SK-N-SH (cell line): ENCODE data around the gene NFATC3. TPM values are rescaled to one million over a fixed set of nuclear protein-coding genes. Genes with fewer than 3 reads are reported as not detected.

Source experiments
- CTCF ChIA-PET: fragments of 300-600, 350-600 bp; formaldehyde crosslinking; extraction: SDS; loops from one replicate; lab custom pipeline; 2021; lab: Yijun Ruan, JAX
- POLR2A ChIA-PET: fragments of 350-600 bp; sonication (Branson Sonifier 250); formaldehyde crosslinking; extraction: SDS; loops from one replicate; lab custom pipeline; 2020; ENCODE audit warnings: antibody characterized with exemption, inconsistent platforms; lab: Yijun Ruan, JAX
- DNase-seq: peaks from one replicate; pipeline ENCODE4 v3.0.0; 2012
- H2AFZ ChIP-seq: fragments of 200-600 bp; sonication (generic); 2 replicates; pipeline ENCODE4 v1.8.1; 2016; ENCODE audit warnings: antibody characterized with exemption, mild to moderate bottlenecking, low read depth
- H3F3A ChIP-seq: fragments of 200-600 bp; sonication (generic); replicated peaks from 2 replicates; pipeline ENCODE3; 2016; ENCODE audit warnings: antibody characterized with exemption, mild to moderate bottlenecking; ENCODE audit not compliant: insufficient read depth
- H3K27ac ChIP-seq, 2 experiments: fragments of 200-500 bp in 1 of 2; fragments of 200-600 bp in 1 of 2; sonication (Bioruptor generic) in 1 of 2; sonication (generic), shearing (Covaris generic) in 1 of 2; 2 replicates each; pipeline versions ENCODE4 v1.5.1 to v1.6.1; 2014 to 2016; ENCODE audit warnings: low read depth in 2 of 2, inconsistent platforms in 1 of 2, low read length in 1 of 2, mild to moderate bottlenecking in 1 of 2, mixed read lengths in 1 of 2
- H3K27me3 ChIP-seq: fragments of 200-600 bp; sonication (generic), shearing (Covaris generic); 2 replicates; pipeline ENCODE4 v1.6.1; 2016; ENCODE audit warnings: mixed run types; ENCODE audit not compliant: insufficient read depth
- H3K36me3 ChIP-seq, 2 experiments: fragments of 200-500 bp in 1 of 2; fragments of 200-600 bp in 1 of 2; sonication (Bioruptor generic) in 1 of 2; sonication (generic) in 1 of 2; replicated peaks in 1 of 2; 2 replicates each; pipeline versions ENCODE3 to v1.5.1; 2014 to 2016; ENCODE audit warnings: low read length in 1 of 2, mild to moderate bottlenecking in 1 of 2; ENCODE audit not compliant: insufficient read depth in 2 of 2, control insufficient read depth in 1 of 2
- H3K4me1 ChIP-seq, 2 experiments: fragments of 200-500 bp in 1 of 2; fragments of 200-600 bp in 1 of 2; sonication (Bioruptor generic) in 1 of 2; sonication (generic), shearing (Covaris generic) in 1 of 2; 2 replicates each; pipeline versions ENCODE4 v1.5.1 to v1.6.1; 2014 to 2016; ENCODE audit warnings: low read depth in 1 of 2, low read length in 1 of 2, mixed run types in 1 of 2; ENCODE audit not compliant: insufficient read depth in 2 of 2, control insufficient read depth in 1 of 2
- H3K4me2 ChIP-seq: fragments of 200-600 bp; sonication (generic), shearing (Covaris generic); 2 replicates; pipeline ENCODE4 v1.6.1; 2017; ENCODE audit warnings: mixed run types
- H3K4me3 ChIP-seq, 2 experiments: fragments of 200-500 bp in 1 of 2; fragments of 200-600 bp in 1 of 2; sonication (Bioruptor generic) in 1 of 2; sonication (generic), shearing (Covaris generic) in 1 of 2; 2 replicates each; pipeline versions ENCODE4 v1.5.1 to v1.8.1; 2014 to 2016; ENCODE audit warnings: low read depth in 2 of 2, inconsistent platforms in 1 of 2, low read length in 1 of 2, mild to moderate bottlenecking in 1 of 2, mixed read lengths in 1 of 2, moderate library complexity in 1 of 2
- H3K79me2 ChIP-seq: fragments of 200-600 bp; sonication (generic); 2 replicates; pipeline ENCODE4 v1.8.1; 2017; ENCODE audit warnings: mild to moderate bottlenecking; ENCODE audit not compliant: insufficient read depth
- H3K9ac ChIP-seq: fragments of 200-600 bp; sonication (generic); 2 replicates; pipeline ENCODE4 v1.6.1; 2017; ENCODE audit warnings: mixed run types
- H3K9me2 ChIP-seq: fragments of 200-600 bp; sonication (generic); 2 replicates; pipeline ENCODE4 v1.6.1; 2017; ENCODE audit warnings: mixed run types
- H3K9me3 ChIP-seq: fragments of 200-600 bp; sonication (generic); 2 replicates; pipeline ENCODE4 v1.6.1; 2017; ENCODE audit warnings: mixed run types, mild to moderate bottlenecking, moderate library complexity
- H4K20me1 ChIP-seq: fragments of 200-600 bp; sonication (generic); 2 replicates; pipeline ENCODE4 v1.6.1; 2017; ENCODE audit warnings: mild to moderate bottlenecking, mixed run types; ENCODE audit not compliant: insufficient read depth
- CTCF ChIP-seq: fragments of 200-600 bp; sonication (generic); IDR thresholded peaks from 2 replicates; pipeline ENCODE4 v1.6.1; 2017; ENCODE audit warnings: antibody characterized with exemption, mild to moderate bottlenecking, moderate library complexity
- EP300 ChIP-seq, 2 experiments: IDR thresholded peaks; 2 replicates each; pipeline versions ENCODE4 v1.4.0 to v1.6.1; 2012; ENCODE audit warnings: borderline replicate concordance in 1 of 2, low read depth in 1 of 2, low read length in 1 of 2
- FOSL2 ChIP-seq: IDR thresholded peaks from 2 replicates; pipeline ENCODE4 v1.4.0; 2012; ENCODE audit warnings: low read depth, mild to moderate bottlenecking, moderate library complexity, borderline replicate concordance
- FOXJ3 ChIP-seq: sonication (generic); formaldehyde crosslinking; IDR thresholded peaks from 2 replicates; pipeline ENCODE4 v1.5.1; 2020; ENCODE audit warnings: mild to moderate bottlenecking, missing genetic modification reagents
- JUND ChIP-seq: IDR thresholded peaks from 2 replicates; pipeline ENCODE4 v1.4.0; 2012
- MEF2A ChIP-seq: IDR thresholded peaks from 2 replicates; pipeline ENCODE4 v1.4.0; 2012; ENCODE audit warnings: low read depth, borderline replicate concordance
- MXI1 ChIP-seq: IDR thresholded peaks from 2 replicates; pipeline ENCODE4 v1.6.1; 2012; ENCODE audit warnings: mild to moderate bottlenecking, low read depth, low read length, improper control_type of control experiment
- NFIC ChIP-seq: IDR thresholded peaks from 2 replicates; pipeline ENCODE4 v1.4.0; 2012; ENCODE audit warnings: borderline replicate concordance
- NRF1 ChIP-seq: IDR thresholded peaks from 2 replicates; pipeline ENCODE4 v1.6.1; 2012; ENCODE audit warnings: low read depth, mild to moderate bottlenecking, low read length
- RAD21 ChIP-seq: IDR thresholded peaks from 2 replicates; pipeline ENCODE4 v1.6.1; 2012; ENCODE audit warnings: mild to moderate bottlenecking, low read length
- RCOR1 ChIP-seq: fragments of 150-350 bp; IDR thresholded peaks from 2 replicates; pipeline ENCODE4 v1.6.1; 2017; ENCODE audit warnings: antibody characterized with exemption, low read length
- RFX5 ChIP-seq: IDR thresholded peaks from 2 replicates; pipeline ENCODE4 v1.6.1; 2012; ENCODE audit warnings: mild to moderate bottlenecking, improper control_type of control experiment, low read length
- SIN3A ChIP-seq: IDR thresholded peaks from 2 replicates; pipeline ENCODE4 v1.6.1; 2012; ENCODE audit warnings: low read depth, mild to moderate bottlenecking, low read length, moderate library complexity, borderline replicate concordance
- SMC3 ChIP-seq: IDR thresholded peaks from 2 replicates; pipeline ENCODE4 v1.6.1; 2012; ENCODE audit warnings: low read depth, low read length, improper control_type of control experiment
- USF1 ChIP-seq: IDR thresholded peaks from 2 replicates; pipeline ENCODE4 v1.4.0; 2012; ENCODE audit warnings: low read depth, borderline replicate concordance
- YY1 ChIP-seq: IDR thresholded peaks from 2 replicates; pipeline ENCODE4 v1.4.0; 2012; ENCODE audit warnings: low read depth, mild to moderate bottlenecking
- ZBTB33 ChIP-seq: IDR thresholded peaks from 2 replicates; pipeline ENCODE4 v1.4.0; 2012; ENCODE audit warnings: low read depth, borderline replicate concordance
- WGBS: methylation state at CpG from one replicate; pipeline ENCODE4 v1.1.6; 2017; ENCODE audit warnings: low lambda C conversion rate; 5-methylcytosine and 5-hydroxymethylcytosine counted together
- polyA plus RNA-seq, 3 experiments: library from polyadenylated mRNA; depleted of rRNA; stranded (reverse); fragments of >200 nt; gene quantifications; 2 replicates each; pipeline ENCODE4 v1.2.3, GENCODE V29; 2012

Gene NFATC3
- polyA plus RNA-seq, 1 of the 3 experiments (the other 2 are of a cell fraction), result 5.7 TPM

- TF ChIP-seq MEF2A, result no peak
- no peak for TF ChIP-seq MXI1
- no peak for TF ChIP-seq JUND
- no peak for TF ChIP-seq YY1
- no peak for TF ChIP-seq NRF1
- TF ChIP-seq EP300 (IDR thresholded peaks at IDR 0.05; ENCODE audit: borderline replicate concordance in 1 of 2, low read depth in 1 of 2, low read length in 1 of 2), result no peak
- no peak for TF ChIP-seq FOXJ3 (CRISPR knock-in tag)
- no peak for TF ChIP-seq FOSL2
- no peak for TF ChIP-seq NFIC
- TF ChIP-seq RFX5, result no peak
Observed at GRCh38 chr16:68227850-68228553, 142.8 kb downstream of the NFATC3 start (continued).

DNA sequence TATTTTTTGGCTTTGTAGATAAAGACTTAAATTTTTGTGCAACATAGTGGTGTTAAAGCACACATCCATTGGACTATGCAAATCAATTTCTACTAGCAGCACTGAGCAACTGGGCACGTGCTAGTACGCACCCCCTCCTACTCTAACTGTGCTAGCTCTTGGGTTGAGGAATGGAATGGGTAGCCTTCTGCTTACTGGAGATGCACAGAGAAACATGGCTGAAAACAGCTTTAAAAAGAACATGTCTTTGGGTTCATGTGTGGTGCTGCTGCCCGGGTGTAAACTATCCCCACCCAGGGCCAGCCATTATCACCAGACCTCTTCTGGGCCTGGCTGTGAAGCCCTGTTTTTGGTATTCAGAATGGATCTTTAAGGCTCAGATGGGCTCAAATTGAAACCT, 143.5 kb downstream of the NFATC3 start:
- no peaks in the 10 kb centered on the region for H3K79me2 ChIP-seq
- H3K9ac ChIP-seq, result no peak overlapping the region
- H3K27me3 ChIP-seq, result no peaks in the 10 kb centered on the region
- H3K9me3 ChIP-seq, result no peaks in the 10 kb centered on the region
- no peak for DNase-seq
- H3K27ac ChIP-seq, result peak overlapping the region in 1 of 2 experiments; percentile 8; a peak in 1 of 4 replicates
- no peak overlapping the region for H3K4me3 ChIP-seq
- H3K4me2 ChIP-seq, result no peak overlapping the region
- ChIA-PET CTCF (interaction anchor here (0.7 to 6.0 kb wide), 22 partner anchors 8 to 345 kb away, joined by 3 to 98 read pairs (median 4); partner anchors contain the start of gene NFATC3), POLR2A (interaction anchor here (1.1 to 2.3 kb wide), 2 partner anchors 9 to 143 kb away, joined by 5 to 10 read pairs; partner anchors contain the start of gene NFATC3)
- no peak for TF ChIP-seq EP300 (IDR thresholded peaks at IDR 0.05; ENCODE audit: borderline replicate concordance in 1 of 2, low read depth in 1 of 2, low read length in 1 of 2)
- H2AFZ ChIP-seq, result no peak overlapping the region
- H3F3A ChIP-seq, result peaks cover 7% of the 10 kb centered on the region
- peaks cover 4 to 8% of the 10 kb centered on the region in 2 experiments for H3K36me3 ChIP-seq
- H4K20me1 ChIP-seq, result no peaks in the 10 kb centered on the region
- H3K9me2 ChIP-seq, result no peaks in the 10 kb centered on the region
- peaks cover 0 to 25% of the 10 kb centered on the region in 2 experiments; a peak in 2 of 4 replicates for H3K4me1 ChIP-seq
- WGBS, result 100% methylated on average over 3 of the region's 3 CpGs

GRCh38 chr16:68229431-68230175, 144.4 kb downstream of the NFATC3 start:
- H3K79me2 ChIP-seq, result no peaks in the 10 kb centered on the region
- H3K4me2 ChIP-seq, result no peak overlapping the region
- H3K36me3 ChIP-seq, result peaks cover 4 to 8% of the 10 kb centered on the region in 2 experiments
- no peak overlapping the region for H3K9ac ChIP-seq
- no peaks in the 10 kb centered on the region for H3K9me3 ChIP-seq
- H3F3A ChIP-seq, result peaks cover 7% of the 10 kb centered on the region
- peak; percentile 69 for DNase-seq
- H4K20me1 ChIP-seq, result no peaks in the 10 kb centered on the region
- ChIA-PET CTCF (interaction anchor here (0.7 to 6.0 kb wide), 26 partner anchors 9 to 346 kb away, joined by 3 to 98 read pairs (median 4); partner anchors contain the start of gene PLA2G15), POLR2A (interaction anchor here (1.5 kb wide), 1 partner anchor 238 kb away, joined by 3 read pairs; no protein-coding TSS in a partner anchor)
- no peaks in the 10 kb centered on the region for H3K9me2 ChIP-seq
- H3K4me3 ChIP-seq, result peak overlapping the region in 1 of 2 experiments; percentile 27; a peak in 1 of 4 replicates
- no peak overlapping the region for H3K27ac ChIP-seq
- TF ChIP-seq CTCF (peak; percentile 91), RAD21 (peak; percentile 94), RCOR1 (0 out of 2 replicates have a peak, but pooled peaks have one; percentile 30), USF1 (no peak), SMC3 (peak; percentile 73), ZBTB33 (no peak), SIN3A (no peak)
- 37% methylated on average over 3 of the region's 4 CpGs for WGBS
- H2AFZ ChIP-seq, result no peak overlapping the region
- peaks cover 0 to 25% of the 10 kb centered on the region in 2 experiments; a peak in 2 of 4 replicates for H3K4me1 ChIP-seq
- no peaks in the 10 kb centered on the region for H3K27me3 ChIP-seq
